Measurements from ENCODE around the gene TNFRSF9.
"Not testable (repeated sequence)": the region's sequence is repeated elsewhere in the genome, so short reads cannot be mapped to it uniquely, and the experiment has no call there.

TNFRSF9 gene

DNA sequence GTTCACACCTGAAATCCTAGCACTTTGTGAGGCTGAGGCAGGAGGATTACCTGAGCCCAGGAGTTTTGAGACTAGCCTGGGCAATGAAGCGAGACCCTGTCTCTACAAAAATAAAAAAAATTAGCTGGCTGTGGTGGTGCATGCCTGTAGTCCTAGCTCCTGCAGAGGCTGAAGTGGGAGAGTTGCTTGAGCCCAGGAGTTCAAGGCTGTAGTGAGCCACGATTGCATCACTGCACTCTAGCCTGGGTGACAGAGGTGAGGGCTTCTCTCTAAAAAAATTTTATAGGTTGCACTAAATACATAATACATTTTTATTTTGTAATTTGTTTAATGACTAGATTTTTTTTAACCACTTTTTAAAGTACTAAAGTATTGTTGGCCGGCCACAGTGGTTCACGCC is 27.0 kb upstream of the TNFRSF9 start:
- Histone ChIP-seq H3K9ac (ENCODE audit: insufficient read length, low read depth) (no peak overlapping the region), H3K27me3 (ENCODE audit: insufficient read depth, insufficient read length) (no peaks in the 10 kb centered on the region), H3K36me3 (ENCODE audit: insufficient read depth, insufficient read length, low read length) (peaks cover 87% of the 10 kb centered on the region), H3K9me3 (ENCODE audit: insufficient read depth, low read length) (no peaks in the 10 kb centered on the region), H3K4me1 (ENCODE audit: insufficient read depth, insufficient read length) (no peaks in the 10 kb centered on the region), H3K4me3 (ENCODE audit: insufficient read length, low read depth) (no peak overlapping the region)
- no peak for DNase-seq (ENCODE audit: low read depth, low spot score)
- no peak for TF ChIP-seq SUZ12 (IDR thresholded peaks at IDR 0.05; ENCODE audit: extremely low read depth, insufficient read depth, insufficient read length)
- no peak for TF ChIP-seq YY1 (IDR thresholded peaks at IDR 0.05; ENCODE audit: insufficient read depth, insufficient read length)
- no peak for TF ChIP-seq ZNF274 (IDR thresholded peaks at IDR 0.05; ENCODE audit: low read depth, low read length)

DNA sequence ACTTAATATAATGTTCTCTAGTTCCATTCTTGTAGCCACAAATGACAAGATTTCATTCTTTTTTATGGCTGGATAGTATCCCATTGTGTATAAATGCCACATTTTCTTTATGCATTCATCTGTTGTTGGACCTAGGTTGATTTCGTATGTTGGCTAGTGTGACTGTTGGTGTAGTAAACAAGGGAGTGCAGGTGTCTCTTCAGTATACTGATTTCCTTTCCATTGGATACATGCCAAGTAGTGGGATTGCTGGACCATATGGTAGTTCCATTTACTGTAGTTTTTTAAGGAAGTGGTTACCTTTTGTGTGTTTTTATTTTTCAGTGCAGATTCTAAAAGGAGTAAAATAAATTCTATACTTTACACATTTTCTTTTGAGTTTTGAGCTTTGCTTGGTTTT is 26.6 kb upstream of the TNFRSF9 start:
- no peak overlapping the region for H3K4me3 ChIP-seq (ENCODE audit: insufficient read length, low read depth)
- DNase-seq (ENCODE audit: low read depth, low spot score), result no peak
- peaks cover 83% of the 10 kb centered on the region for H3K36me3 ChIP-seq (ENCODE audit: insufficient read depth, insufficient read length, low read length)
- TF ChIP-seq YY1 (IDR thresholded peaks at IDR 0.05; ENCODE audit: insufficient read depth, insufficient read length) (no peak), SUZ12 (IDR thresholded peaks at IDR 0.05; ENCODE audit: extremely low read depth, insufficient read depth, insufficient read length) (no peak), ZNF274 (IDR thresholded peaks at IDR 0.05; ENCODE audit: low read depth, low read length) (no peak)
- H3K4me1 ChIP-seq (ENCODE audit: insufficient read depth, insufficient read length), result no peaks in the 10 kb centered on the region
- H3K9ac ChIP-seq (ENCODE audit: insufficient read length, low read depth), result no peak overlapping the region
- no peaks in the 10 kb centered on the region for H3K9me3 ChIP-seq (ENCODE audit: insufficient read depth, low read length)
- no peaks in the 10 kb centered on the region for H3K27me3 ChIP-seq (ENCODE audit: insufficient read depth, insufficient read length)

DNA sequence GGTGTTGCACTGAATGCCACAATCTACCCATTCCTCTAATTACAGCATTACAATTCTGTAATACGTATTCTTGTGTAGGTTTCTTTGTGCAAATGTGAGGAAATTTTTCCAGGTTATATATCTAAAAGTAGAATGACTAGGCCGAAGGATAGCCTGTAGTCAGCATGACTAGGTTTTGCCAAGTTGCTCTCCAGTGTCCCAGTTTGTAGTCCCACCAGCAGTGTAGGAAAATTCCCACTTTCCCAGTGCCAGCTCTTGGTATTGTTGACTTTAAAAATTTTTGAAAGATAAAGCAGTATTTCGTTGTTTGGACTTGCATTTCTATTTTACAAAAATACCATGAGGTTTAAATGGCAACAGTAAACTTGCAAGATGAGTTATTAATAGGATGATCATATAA is 23.8 kb upstream of the TNFRSF9 start:
- Histone ChIP-seq H3K4me3 (ENCODE audit: insufficient read length, low read depth) (no peak overlapping the region), H3K9ac (ENCODE audit: insufficient read length, low read depth) (peak overlapping the region; percentile 21), H3K4me1 (ENCODE audit: insufficient read depth, insufficient read length) (no peaks in the 10 kb centered on the region), H3K9me3 (ENCODE audit: insufficient read depth, low read length) (no peaks in the 10 kb centered on the region), H3K27me3 (ENCODE audit: insufficient read depth, insufficient read length) (no peaks in the 10 kb centered on the region), H3K36me3 (ENCODE audit: insufficient read depth, insufficient read length, low read length) (peaks cover 60% of the 10 kb centered on the region)
- TF ChIP-seq SUZ12 (IDR thresholded peaks at IDR 0.05; ENCODE audit: extremely low read depth, insufficient read depth, insufficient read length), result no peak
- DNase-seq (ENCODE audit: low read depth, low spot score), result no peak

DNA sequence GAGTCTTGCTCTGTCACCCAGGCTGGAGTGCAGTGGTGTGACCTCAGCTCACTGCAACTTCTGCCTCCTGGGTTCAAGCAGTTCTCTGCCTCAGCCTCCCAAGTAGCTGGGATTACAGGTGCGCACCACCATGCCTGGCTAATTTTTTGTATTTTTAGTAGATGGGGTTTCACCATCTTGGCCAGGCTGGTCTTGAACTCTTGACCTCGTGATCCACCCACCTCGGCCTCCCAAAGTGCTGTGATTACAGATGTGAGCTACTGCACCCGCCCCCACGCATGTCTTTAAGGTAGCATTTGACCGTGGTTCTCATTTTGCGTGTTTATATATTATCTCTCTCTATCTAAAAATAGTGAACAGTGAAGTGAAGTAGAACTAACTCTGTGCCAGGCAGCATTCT is 23.2 kb upstream of the TNFRSF9 start:
- H3K36me3 ChIP-seq (ENCODE audit: insufficient read depth, insufficient read length, low read length), result peaks cover 56% of the 10 kb centered on the region
- H3K9me3 ChIP-seq (ENCODE audit: insufficient read depth, low read length); DNase-seq (ENCODE audit: low read depth, low spot score); H3K4me3 ChIP-seq (ENCODE audit: insufficient read length, low read depth); H3K4me1 ChIP-seq (ENCODE audit: insufficient read depth, insufficient read length); H3K27me3 ChIP-seq (ENCODE audit: insufficient read depth, insufficient read length); H3K9ac ChIP-seq (ENCODE audit: insufficient read length, low read depth): not testable (repeated sequence)

DNA sequence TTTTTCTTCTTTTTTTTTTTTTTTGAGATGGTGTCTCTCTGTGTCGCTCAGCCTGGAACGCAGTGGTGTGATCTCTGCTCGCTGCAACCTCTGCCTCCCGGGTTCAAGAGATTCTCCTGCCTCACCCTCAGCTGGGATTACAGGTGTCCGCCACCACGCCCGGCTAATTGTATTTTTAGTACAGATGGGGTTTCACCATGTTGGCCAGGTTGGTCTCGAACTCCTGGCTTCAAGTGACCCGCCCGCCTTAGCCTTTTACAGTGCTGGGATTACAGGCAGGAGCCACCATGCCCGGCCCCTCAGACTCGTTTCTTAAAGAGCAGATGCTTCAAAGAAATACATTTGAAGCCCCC is 22.7 kb upstream of the TNFRSF9 start:
- not testable (repeated sequence) for H3K9me3 ChIP-seq (ENCODE audit: insufficient read depth, low read length); H3K9ac ChIP-seq (ENCODE audit: insufficient read length, low read depth); H3K27me3 ChIP-seq (ENCODE audit: insufficient read depth, insufficient read length); DNase-seq (ENCODE audit: low read depth, low spot score); H3K4me1 ChIP-seq (ENCODE audit: insufficient read depth, insufficient read length); H3K4me3 ChIP-seq (ENCODE audit: insufficient read length, low read depth)
- peaks cover 51% of the 10 kb centered on the region for H3K36me3 ChIP-seq (ENCODE audit: insufficient read depth, insufficient read length, low read length)

DNA sequence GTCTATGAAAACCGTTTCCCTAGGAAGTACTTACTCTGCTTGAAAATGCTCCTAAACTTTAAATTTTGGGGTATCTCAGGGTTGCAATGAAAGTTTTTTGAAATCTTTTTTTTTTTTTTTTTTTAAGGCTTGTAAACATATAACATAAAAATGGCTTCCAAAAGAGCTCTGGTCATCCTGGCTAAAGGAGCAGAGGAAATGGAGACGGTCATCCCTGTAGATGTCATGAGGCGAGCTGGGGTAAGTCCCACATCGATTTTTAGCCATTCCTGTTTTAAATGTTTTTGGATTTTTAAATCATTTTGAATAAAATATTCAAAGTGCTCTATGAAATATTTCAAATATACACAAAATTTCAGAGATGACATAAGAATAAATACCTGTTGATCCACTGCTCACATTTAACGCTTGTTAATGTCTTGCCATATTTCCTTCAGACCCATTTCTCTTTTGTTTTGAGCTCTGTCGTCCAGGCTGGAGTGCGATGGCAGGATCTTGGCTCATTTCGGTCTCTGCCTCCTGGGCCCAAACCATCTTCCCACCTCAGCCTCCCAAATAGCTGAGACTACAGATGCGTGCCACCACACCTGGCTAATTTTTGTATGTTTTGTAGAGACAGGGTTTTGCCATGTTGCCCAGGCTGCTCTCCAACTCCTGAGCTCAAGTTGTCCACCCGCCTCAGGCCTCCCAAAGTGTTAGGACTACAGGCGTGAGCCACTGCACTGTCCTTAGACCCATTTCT is 22.2 kb upstream of the TNFRSF9 start:
- Histone ChIP-seq H3K9me3 (ENCODE audit: insufficient read depth, low read length) (no peaks in the 10 kb centered on the region), H3K4me1 (ENCODE audit: insufficient read depth, insufficient read length) (no peaks in the 10 kb centered on the region), H3K27me3 (ENCODE audit: insufficient read depth, insufficient read length) (no peaks in the 10 kb centered on the region), H3K36me3 (ENCODE audit: insufficient read depth, insufficient read length, low read length) (peaks cover 48% of the 10 kb centered on the region), H3K9ac (ENCODE audit: insufficient read length, low read depth) (peak overlapping the region; percentile 97), H3K4me3 (ENCODE audit: insufficient read length, low read depth) (peak overlapping the region; percentile 89)
- no peak for TF ChIP-seq ZNF274 (IDR thresholded peaks at IDR 0.05; ENCODE audit: low read depth, low read length)
- TF ChIP-seq YY1 (IDR thresholded peaks at IDR 0.05; ENCODE audit: insufficient read depth, insufficient read length), result no peak
- no peak for TF ChIP-seq SUZ12 (IDR thresholded peaks at IDR 0.05; ENCODE audit: extremely low read depth, insufficient read depth, insufficient read length)
- DNase-seq (ENCODE audit: low read depth, low spot score), result no peak

DNA sequence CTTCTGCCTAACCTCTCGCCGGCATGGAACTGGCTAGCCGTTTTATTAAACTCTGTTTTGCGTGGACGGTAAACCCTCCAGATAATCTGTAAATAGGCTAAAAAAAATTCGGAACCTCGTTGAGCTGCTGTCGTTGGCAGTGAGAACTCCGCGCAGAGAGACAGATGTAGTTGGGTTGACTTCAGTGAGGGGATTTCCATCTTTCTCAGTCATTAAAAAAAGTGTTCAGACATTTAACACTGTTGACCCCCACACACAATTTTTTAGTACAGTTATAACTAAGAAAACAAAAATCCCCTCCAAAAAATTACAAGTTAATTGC is 21.3 kb upstream of the TNFRSF9 start:
- peaks cover 41% of the 10 kb centered on the region for H3K36me3 ChIP-seq (ENCODE audit: insufficient read depth, insufficient read length, low read length)

More for the DNA sequence above, 21.3 kb upstream of the TNFRSF9 start:
- H3K9ac ChIP-seq (ENCODE audit: insufficient read length, low read depth), result peak overlapping the region; percentile 97
- no peaks in the 10 kb centered on the region for H3K4me1 ChIP-seq (ENCODE audit: insufficient read depth, insufficient read length)
- H3K4me3 ChIP-seq (ENCODE audit: insufficient read length, low read depth), result peak overlapping the region; percentile 89
- H3K27me3 ChIP-seq (ENCODE audit: insufficient read depth, insufficient read length), result no peaks in the 10 kb centered on the region
- TF ChIP-seq SUZ12 (IDR thresholded peaks at IDR 0.05; ENCODE audit: extremely low read depth, insufficient read depth, insufficient read length), result no peak
- no peak for TF ChIP-seq YY1 (IDR thresholded peaks at IDR 0.05; ENCODE audit: insufficient read depth, insufficient read length)
- TF ChIP-seq ZNF274 (IDR thresholded peaks at IDR 0.05; ENCODE audit: low read depth, low read length), result no peak
- H3K9me3 ChIP-seq (ENCODE audit: insufficient read depth, low read length), result no peaks in the 10 kb centered on the region
- no peak for DNase-seq (ENCODE audit: low read depth, low spot score)
